HG02763 (cell line): ENCODE data around the gene SNX19.
A peak's percentile ranks its signal among the peaks of the same experiment; 100 is the strongest.
"Not testable (repeated sequence)": the region's sequence is repeated elsewhere in the genome, so short reads cannot be mapped to it uniquely, and the experiment has no call there.

Experiments
- ATAC-seq: cut with Tn5 transposase; IDR thresholded peaks from one replicate; pipeline ENCODE4 v1.9.1; 2021; ENCODE audit warnings: mild to moderate bottlenecking, moderate library complexity; ENCODE audit not compliant: unreplicated experiment

SNX19 gene

GRCh38 chr11:130916238-130916855, at the start of gene SNX19:
Gene SNX19, minus strand, starts transcription at chr11:130916479. Its CDS starts 540 bp downstream, at chr11:130915939.
- peak; percentile 100 for ATAC-seq

GRCh38 chr11:130964058-130964792, 47.9 kb upstream of the SNX19 start:
- no peak for ATAC-seq

DNA sequence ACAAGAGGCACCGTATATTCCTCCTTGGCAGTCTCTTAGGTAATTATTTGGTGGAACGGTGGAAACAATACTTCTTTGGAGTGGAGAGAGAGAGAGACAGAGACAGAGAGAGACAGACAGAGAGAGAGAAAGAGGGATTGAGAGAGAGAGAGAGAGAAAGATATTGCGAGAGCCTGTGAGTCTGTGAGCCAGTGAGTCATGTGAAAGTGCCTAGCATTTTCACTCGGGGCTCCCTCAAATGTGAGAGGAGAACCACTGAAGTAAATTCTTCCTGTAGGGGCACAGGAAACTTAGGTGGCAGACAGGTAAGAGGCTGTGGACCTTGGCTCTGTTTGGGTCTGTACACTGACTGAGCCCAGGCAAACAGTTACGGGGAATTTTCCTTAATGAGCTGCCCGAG, 31.6 kb upstream of the SNX19 start:
- no peak for ATAC-seq

- ATAC-seq = no peak
Observed at GRCh38 chr11:130947481-130947880, 31.2 kb upstream of the SNX19 start.

- no peak for ATAC-seq
Observed at GRCh38 chr11:130947058-130947457, 30.8 kb upstream of the SNX19 start.

- no peak for ATAC-seq
Observed at GRCh38 chr11:130945896-130946295, 29.6 kb upstream of the SNX19 start.

DNA sequence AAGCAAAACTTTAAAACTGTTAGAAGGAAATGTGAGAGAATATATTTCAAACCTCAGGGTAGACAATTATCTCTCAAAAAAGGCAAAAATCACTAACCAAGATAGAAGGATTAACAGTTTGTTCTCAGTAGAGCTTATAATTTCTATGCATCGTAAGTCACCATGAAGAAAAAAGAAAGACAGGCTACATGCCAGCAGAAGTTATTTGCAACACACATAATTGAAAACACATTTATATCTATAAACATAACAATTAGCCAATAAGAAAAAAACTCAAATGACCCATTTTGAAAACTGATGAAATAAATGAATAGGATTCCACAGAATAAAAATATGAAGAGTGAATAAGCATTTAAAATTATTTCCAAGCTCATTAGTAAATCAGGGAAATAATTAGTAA, 24.4 kb upstream of the SNX19 start:
- ATAC-seq = no peak

- ATAC-seq = no peak
Observed at GRCh38 chr11:130937051-130937450, 20.8 kb upstream of the SNX19 start.

DNA sequence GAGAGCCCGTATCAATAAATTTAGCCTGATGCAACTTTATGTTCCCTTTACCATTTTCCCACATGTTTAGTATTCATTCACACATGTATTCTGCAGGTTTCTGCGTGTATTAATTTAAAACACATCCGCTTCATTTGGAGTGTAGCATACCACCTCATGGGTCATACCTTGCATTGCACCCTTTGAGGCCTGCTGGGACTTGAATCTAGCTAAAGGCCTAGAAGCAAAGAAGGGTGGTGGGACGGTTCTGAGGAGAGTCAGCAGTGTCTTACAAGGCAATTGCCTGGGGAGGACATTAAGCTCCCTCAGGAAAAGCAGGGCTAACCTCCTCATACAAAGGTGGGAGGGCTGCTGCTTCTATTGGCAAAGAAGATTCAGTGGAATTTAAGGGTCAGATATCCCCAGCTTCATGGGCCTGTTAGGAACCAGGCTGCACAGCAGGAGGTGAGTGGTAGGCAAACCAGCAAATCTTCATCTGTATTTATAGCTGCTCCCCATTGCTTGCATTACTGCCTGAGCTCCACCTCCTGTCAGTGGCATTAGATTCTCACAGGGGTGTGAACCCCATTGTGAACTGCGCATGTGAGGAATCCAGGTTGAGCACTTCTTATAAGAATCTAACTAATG, 15.9 kb upstream of the SNX19 start:
- ATAC-seq = no peak

- ATAC-seq = no peak
Observed at GRCh38 chr11:130924750-130925149, 8.5 kb upstream of the SNX19 start.

GRCh38 chr11:130920612-130921011, 4.3 kb upstream of the SNX19 start:
- not testable (repeated sequence) for ATAC-seq

DNA sequence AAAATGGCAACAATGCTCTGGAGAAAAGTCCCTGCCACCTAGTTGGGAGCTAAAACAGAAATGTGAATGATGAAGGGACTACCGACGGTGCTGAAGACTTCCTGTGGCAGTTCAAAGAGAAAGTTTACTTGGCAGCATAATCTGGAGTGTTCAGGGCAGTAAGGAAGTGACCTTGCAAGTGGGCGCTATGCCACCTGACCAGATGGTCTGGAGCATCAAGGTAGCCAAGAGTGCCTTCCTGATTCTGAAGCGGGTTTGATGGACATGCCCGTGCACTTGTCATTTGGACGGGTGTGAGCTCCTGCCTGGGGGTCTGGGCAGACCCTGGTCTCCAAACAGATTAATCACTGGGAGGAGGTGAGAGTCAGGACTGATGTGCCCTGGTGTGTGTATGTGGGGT, 1.8 kb upstream of the SNX19 start:
- no peak for ATAC-seq

GRCh38 chr11:130916910-130917309, 631 bp upstream of the SNX19 start:
- no peak for ATAC-seq

DNA sequence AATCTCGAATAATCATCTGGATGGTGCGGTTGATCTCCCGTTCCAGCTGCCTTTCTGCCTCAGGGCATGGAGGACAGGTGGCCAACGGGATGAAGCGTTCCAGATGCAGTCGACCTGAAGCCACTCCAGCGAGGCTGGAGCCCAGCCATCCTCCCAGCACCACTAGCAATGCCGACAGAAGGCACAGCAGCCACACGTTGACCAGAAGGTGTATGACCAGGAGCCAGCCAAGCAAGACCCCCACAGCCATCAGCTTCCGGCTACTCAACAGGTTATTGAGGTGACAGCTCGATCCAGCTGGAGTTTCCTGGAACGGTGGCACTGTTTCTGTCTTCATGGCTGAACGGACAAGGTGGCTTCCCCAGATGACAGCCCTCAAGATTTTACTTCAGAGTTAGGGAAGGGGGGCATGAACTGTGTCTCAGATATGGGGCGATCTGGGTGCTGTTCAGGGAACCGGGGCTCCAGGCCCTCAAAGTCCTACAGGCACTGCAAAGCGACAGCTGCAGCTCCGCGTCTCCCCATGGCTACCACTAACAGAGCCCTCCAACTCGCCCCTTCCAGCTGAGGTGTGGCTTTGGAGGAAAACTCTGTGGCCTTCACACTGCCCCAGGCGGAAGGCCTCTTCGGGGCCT, 559 bp downstream of the SNX19 start:
- no peak for ATAC-seq

DNA sequence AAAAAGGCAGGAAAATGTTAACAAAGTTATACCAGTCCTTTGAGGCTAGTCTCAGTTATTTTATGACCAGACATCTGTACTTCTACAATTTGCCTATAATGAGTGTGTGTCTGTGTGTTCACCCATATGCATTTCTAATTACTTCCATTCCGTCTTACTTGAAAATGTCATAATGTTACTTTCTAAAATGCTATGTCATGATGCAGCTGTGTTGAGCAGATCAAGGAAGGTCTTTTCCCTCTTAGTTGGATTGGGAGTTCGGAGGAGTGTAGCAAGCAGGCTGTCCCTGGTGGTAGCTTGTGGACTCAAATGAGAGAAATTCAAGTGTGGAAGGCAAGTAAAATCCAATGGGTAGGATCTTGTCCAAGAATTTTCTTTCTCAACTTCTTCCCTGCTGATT, 3.0 kb downstream of the SNX19 start:
- no peak for ATAC-seq

GRCh38 chr11:130912552-130912951, 3.7 kb downstream of the SNX19 start:
- ATAC-seq = no peak

- no peak for ATAC-seq
Observed at GRCh38 chr11:130911306-130911705, 5.0 kb downstream of the SNX19 start.

- no peak for ATAC-seq
Observed at GRCh38 chr11:130909650-130910049, 6.6 kb downstream of the SNX19 start.

DNA sequence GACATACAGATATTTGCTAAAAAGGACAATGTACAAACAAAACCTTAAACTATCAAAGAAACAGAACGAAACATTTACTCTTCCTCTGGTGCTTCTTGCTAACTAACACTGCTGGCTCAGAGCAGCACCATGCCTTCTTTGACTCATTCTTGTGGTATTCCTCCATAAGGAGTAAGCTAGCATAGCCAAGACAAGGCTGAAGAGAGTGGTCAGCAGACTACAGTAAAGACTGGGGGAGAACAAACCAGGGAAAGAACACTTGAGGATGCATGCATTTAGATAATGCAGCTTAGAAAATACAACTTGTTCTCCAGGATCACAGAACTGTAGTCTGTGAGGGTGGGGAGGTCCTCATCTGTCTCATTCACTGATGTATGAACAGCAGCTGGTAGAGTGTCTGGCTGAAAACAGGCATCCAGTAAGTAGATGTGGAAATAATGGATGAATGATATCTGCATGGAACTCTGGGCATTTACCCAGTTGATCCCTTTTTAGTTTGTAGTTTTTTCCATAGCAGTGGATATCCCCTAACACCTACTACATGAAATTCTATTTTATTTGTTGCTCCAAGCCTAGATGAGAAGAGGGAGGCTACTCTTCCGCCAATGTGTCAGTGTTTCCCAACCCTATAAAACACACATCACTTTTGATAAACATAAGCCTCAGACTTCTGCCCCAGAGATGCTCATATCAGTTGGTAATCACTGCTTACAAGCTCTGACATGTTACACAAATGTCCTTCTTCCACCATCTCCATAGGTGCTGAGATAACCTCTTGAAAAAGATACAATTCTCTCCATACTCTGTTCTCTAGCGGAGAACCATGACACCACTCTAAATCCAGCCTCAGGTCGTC, 7.3 kb downstream of the SNX19 start:
- ATAC-seq = no peak

DNA sequence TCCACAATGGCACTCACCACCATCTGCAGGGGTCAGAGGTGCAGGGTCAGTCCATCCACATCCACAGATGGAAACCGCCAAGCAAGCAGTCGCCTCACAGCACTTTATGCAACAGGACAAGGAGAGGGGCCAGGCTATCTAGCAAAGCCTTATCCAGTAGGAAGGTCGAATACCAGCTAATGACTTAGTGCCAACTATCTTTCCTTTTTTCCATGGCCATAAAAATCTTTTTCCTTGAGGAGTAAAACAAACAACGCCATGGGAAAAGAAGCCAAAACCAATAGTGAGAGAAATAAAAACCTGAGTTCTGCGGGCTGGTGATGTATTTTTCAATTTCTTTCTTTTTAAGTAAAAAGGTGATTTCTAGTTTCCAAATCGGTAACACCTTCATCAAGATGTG, 8.2 kb downstream of the SNX19 start:
- no peak for ATAC-seq

DNA sequence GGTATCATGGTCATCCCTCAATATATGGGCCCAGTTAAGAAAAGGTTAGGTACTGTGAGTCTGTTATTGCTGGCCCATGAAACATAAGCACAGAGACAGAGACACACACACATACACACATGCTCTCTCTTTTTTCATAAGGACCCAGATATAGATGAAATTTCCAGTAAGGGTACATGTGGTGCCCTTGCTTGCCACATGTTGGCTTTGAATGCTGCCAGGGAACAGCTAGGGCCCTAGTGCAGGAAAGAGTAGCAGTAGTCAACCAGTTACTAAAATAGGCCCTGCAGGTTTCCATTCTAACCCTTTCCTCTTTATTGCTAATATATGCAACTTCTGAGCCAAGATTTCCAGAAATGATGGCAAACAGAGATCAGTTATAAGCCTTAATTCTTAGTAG, 9.1 kb downstream of the SNX19 start:
- ATAC-seq = no peak
